ENCODE data around the gene ITGAE. TPM values are rescaled to one million over a fixed set of nuclear protein-coding genes. Genes with fewer than 3 reads are reported as not detected.
"Not testable (repeated sequence)": the region's sequence is repeated elsewhere in the genome, so short reads cannot be mapped to it uniquely, and the experiment has no call there.

Gene ITGAE
- total RNA-seq, 1 experiment from 2014 or later: 30.6 TPM

DNA sequence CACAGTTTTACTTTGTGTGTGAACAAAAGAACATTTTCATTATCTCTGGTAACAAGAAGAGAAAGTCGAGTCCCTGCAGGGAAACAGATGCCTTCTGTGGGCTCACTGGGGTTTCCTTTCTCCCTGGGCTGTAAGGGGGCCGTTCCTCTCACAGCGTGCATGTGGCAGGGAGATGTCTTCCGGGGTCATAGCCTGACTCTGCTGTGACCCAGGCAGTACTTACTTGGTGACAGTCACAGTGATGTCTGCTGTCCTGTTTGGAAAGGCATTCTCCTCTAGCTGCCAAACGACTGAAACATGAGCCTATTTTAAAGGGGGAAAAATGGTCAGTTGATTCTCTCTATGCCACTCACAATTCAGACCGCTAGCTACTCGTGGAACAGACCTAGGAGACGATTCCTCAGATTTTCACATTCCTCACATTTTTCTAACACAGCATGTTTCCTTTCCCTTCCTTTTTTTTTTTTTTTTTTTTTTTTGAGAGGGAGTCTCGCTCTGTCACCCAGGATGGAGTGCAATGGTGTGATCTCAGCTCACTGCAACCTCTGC lies 70.0 kb downstream of the ITGAE start:
- Histone ChIP-seq H3K4me3 (no peak overlapping the region), H3K4me1 (replicated peaks) (peaks cover 34% of the 10 kb centered on the region), H3K27me3 (replicated peaks) (no peaks in the 10 kb centered on the region), H3K36me3 (peaks cover 19% of the 10 kb centered on the region), H3K9me3 (replicated peaks) (no peaks in the 10 kb centered on the region), H3K27ac (peak overlapping the region; percentile 62)
- DNase-seq (ENCODE audit: low read depth in 1 of 2, low spot score in 2 of 2): peak in 1 of 2 experiments; percentile 59

DNA sequence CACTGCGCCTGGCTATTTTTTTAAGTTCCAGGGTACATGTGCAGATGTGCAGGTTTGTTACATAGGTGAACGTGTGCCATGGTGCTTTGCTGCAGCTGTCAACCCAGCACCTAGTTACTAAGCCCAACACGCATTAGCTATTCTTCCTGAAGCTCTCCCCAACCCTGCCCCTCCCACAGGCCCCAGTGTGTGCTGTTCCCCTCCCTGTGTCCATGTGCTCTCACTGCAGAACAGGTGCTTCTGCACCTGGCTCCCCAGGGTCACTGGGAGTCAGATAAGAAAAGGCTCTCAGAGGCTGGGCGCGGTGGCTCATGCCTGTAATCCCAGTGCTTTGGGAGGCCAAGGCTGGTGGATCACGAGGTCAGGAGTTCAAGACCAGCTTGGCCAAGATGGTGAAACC lies 71.1 kb downstream of the ITGAE start:
- H3K27me3 ChIP-seq (replicated peaks): no peaks in the 10 kb centered on the region
- H3K9me3 ChIP-seq (replicated peaks): no peaks in the 10 kb centered on the region
- H3K4me1 ChIP-seq (replicated peaks): peaks cover 40% of the 10 kb centered on the region
- H3K4me3 ChIP-seq: no peak overlapping the region
- no peak for DNase-seq (ENCODE audit: low read depth in 1 of 2, low spot score in 2 of 2)
- H3K36me3 ChIP-seq: peaks cover 30% of the 10 kb centered on the region
- no peak overlapping the region for H3K27ac ChIP-seq

DNA sequence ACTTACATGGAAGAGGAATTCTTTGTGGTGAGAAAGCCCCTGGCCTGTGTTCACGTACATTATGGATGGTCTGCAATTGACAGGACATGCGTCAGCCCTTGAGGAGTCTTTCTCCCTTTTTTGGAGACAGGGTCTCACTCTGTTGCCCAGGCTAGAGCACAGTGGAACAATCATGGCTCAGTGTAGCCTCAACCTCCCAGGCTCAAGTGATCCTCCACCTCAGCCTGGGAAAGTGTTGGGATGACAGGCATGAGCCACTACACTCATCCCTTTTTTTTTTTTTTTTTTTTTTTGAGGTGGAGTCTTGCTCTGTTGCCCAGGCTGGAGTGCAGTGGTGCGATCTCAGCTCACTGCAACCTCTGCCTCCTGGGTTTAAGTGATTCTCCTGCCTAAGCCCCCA lies 72.9 kb downstream of the ITGAE start:
- H3K27ac ChIP-seq; H3K27me3 ChIP-seq (replicated peaks); H3K4me3 ChIP-seq; DNase-seq (ENCODE audit: low read depth in 1 of 2, low spot score in 2 of 2); H3K9me3 ChIP-seq (replicated peaks): not testable (repeated sequence)
- peaks cover 40% of the 10 kb centered on the region for H3K4me1 ChIP-seq (replicated peaks)
- H3K36me3 ChIP-seq: peaks cover 46% of the 10 kb centered on the region

DNA sequence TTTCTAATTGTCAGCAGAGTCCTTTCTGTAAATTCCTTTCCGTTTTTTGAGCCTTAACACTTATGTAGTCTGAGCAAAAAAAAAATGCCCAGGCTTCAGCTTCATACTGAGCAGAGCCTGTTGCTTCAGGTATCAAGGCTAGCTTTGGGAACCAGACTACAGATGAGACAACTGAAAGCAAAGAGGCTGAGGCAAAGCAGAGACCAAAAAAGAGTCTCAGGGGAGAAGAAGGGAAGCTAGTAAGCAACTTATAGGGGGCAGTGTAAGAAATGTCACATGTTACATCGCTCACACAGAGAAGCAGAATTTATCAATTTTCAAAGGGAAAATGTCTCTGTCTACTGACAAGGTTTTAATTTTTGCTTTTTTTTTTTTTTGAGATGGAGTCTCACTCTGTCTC lies 73.9 kb downstream of the ITGAE start:
- H3K27me3 ChIP-seq (replicated peaks): no peaks in the 10 kb centered on the region

DNA sequence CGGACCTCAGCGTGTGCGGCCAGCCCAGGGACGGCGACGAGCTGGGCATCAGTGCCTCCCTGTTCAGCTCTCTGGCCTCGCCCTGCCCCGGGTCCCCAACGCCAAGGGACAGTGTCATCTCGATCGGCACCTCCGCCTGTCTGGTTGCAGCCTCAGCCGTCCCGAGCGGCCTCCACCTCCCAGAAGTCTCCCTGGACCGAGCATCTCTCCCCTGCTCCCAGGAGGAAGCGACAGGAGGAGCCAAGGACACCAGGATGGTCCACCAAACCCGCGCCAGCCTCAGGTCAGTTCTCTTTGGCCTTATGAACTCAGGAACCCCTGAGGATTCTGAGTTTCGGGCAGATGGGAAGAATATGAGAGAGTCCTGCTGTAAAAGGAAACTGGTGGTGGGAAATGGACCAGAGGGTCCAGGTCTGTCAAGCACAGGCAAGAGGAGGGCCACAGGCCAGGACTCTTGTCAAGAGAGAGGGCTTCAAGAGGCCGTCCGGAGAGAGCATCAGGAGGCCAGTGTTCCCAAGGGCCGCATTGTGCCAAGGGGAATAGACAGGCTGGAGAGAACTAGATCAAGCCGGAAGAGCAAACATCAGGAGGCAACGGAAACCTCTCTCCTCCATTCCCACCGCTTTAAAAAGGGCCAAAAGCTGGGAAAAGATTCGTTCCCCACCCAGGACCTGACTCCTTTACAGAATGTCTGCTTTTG lies 76.5 kb downstream of the ITGAE start:
- Histone ChIP-seq H3K9me3 (replicated peaks) (no peaks in the 10 kb centered on the region), H3K27me3 (replicated peaks) (no peaks in the 10 kb centered on the region), H3K4me3 (peak overlapping the region; percentile 99), H3K36me3 (peaks cover 72% of the 10 kb centered on the region), H3K27ac (peak overlapping the region; percentile 81), H3K4me1 (replicated peaks) (peaks cover 32% of the 10 kb centered on the region)
- DNase-seq (ENCODE audit: low read depth in 1 of 2, low spot score in 2 of 2): peak; percentile 15 to 51

More for the DNA sequence above, 73.9 kb downstream of the ITGAE start:
- Histone ChIP-seq H3K9me3 (replicated peaks) (no peaks in the 10 kb centered on the region), H3K4me1 (replicated peaks) (peaks cover 38% of the 10 kb centered on the region), H3K27ac (no peak overlapping the region), H3K36me3 (peaks cover 49% of the 10 kb centered on the region), H3K4me3 (no peak overlapping the region)
- DNase-seq (ENCODE audit: low read depth in 1 of 2, low spot score in 2 of 2): no peak

DNA sequence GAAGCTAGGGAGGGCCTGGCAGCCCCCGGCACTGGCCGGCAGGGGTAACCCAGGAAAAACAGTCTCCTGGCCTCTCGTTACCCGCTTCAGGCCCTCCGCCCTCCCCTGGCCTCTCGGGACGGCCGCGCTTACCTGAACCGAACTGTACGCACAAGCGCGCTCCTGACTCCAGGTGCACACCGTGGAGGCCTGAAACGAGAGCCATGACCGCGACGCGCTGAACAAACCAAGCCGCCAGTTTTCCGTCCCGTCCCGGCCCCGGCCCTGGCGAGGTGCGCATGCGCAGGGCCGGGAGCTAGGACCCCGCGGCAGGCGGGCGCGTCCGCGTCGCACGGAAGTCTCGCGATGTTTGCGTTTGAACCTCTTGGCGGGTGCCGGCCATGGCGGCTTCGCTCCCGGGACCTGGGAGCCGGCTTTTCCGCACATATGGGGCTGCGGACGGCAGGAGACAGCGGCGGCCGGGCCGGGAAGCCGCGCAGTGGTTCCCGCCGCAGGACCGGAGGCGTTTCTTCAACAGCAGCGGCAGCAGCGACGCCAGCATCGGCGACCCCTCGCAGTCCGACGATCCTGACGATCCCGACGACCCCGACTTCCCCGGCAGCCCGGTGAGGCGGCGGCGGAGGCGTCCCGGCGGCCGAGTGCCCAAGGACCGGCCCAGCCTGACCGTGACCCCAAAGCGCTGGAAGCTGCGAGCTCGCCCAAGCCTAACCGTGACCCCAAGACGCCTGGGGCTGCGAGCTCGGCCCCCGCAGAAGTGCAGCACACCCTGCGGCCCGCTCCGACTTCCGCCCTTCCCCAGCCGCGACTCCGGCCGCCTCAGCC lies 77.2 kb downstream of the ITGAE start, which contains the start of gene HASPIN:
HASPIN (plus strand) TSS at position 348 of the 822 bp plus-strand sequence; CDS start at position 381, 33 bp downstream.
- Histone ChIP-seq H3K4me3 (peak within 1 kb of the TSS; percentile 99), H3K4me1 (replicated peaks) (peaks cover 32% of the 10 kb centered on the region), H3K36me3 (peaks cover 76% of the 10 kb centered on the region), H3K27me3 (replicated peaks) (no peaks in the 10 kb centered on the region), H3K9me3 (replicated peaks) (no peaks in the 10 kb centered on the region), H3K27ac (peak within 1 kb of the TSS; percentile 81)
- peak; percentile 88 to 91 for DNase-seq (ENCODE audit: low read depth in 1 of 2, low spot score in 2 of 2)

DNA sequence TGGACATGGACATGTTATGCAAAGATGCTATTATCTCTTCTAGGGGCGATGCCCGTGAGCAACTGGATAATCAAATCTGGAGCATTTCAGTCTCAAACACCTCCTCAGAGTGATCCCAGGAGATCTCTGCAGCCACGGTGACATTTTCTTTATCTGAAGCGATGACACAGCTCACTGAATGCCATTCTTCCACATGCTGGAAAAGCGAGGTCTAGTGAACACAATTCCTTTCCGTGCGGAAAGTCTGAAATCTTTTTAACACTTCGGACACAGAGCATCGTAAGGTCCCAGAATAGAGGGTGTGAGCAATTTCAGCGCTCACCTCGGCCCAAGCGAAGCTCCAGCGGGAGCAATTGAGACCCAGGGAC lies 77.8 kb downstream of the ITGAE start:
- DNase-seq (ENCODE audit: low read depth in 1 of 2, low spot score in 2 of 2): peak in 1 of 2 experiments; percentile 10
- Histone ChIP-seq H3K9me3 (replicated peaks) (no peaks in the 10 kb centered on the region), H3K36me3 (peaks cover 81% of the 10 kb centered on the region), H3K4me1 (replicated peaks) (peaks cover 32% of the 10 kb centered on the region), H3K27me3 (replicated peaks) (no peaks in the 10 kb centered on the region), H3K4me3 (peak overlapping the region; percentile 99), H3K27ac (peak overlapping the region; percentile 81)

DNA sequence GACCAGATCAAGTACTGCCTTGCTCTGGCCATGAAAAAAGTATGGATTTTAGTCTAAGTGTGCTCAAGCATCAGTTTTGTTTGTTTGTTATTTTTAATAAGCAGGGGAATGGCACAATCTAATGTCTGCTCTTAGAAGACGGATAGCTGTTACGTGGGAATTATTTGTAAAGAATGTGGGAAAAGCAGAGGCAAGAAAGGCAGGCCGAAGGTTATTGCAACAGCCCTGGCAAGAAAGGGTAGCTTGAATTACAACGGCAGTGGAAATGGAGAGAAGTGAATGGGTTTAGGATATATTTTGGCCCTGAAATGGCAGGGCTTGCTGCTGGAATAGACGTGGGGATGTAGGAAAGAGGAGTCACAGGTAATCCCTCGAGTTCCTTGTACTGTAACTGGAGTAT lies 78.3 kb downstream of the ITGAE start:
- no peaks in the 10 kb centered on the region for H3K27me3 ChIP-seq (replicated peaks)
- peak overlapping the region; percentile 99 for H3K4me3 ChIP-seq
- peaks cover 32% of the 10 kb centered on the region for H3K4me1 ChIP-seq (replicated peaks)
- H3K36me3 ChIP-seq: peaks cover 81% of the 10 kb centered on the region
- no peaks in the 10 kb centered on the region for H3K9me3 ChIP-seq (replicated peaks)
- no peak for DNase-seq (ENCODE audit: low read depth in 1 of 2, low spot score in 2 of 2)
- no peak overlapping the region for H3K27ac ChIP-seq

DNA sequence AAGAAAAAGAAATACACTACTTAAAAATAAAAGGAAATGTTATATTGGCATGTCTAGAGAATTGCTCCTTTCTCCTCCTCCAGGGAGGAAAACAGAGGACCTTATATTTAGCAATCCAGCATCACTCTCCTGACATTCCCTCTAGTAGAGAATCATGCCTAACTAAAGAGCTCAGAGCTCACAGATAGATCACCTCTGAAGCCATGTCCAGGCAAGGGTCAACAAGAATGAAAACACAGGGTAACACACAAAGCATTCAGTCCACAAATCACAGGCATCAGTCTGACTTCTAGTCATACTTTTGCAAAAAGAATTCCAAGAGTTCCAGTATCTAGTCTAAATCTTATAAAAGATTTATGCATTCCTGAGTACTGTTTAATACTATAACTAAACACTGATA lies 81.7 kb downstream of the ITGAE start:
- DNase-seq (ENCODE audit: low read depth in 1 of 2, low spot score in 2 of 2): no peak
- Histone ChIP-seq H3K27me3 (replicated peaks) (no peaks in the 10 kb centered on the region), H3K36me3 (peaks cover 83% of the 10 kb centered on the region), H3K9me3 (replicated peaks) (no peaks in the 10 kb centered on the region), H3K27ac (no peak overlapping the region), H3K4me3 (no peak overlapping the region), H3K4me1 (replicated peaks) (peaks cover 21% of the 10 kb centered on the region)

DNA sequence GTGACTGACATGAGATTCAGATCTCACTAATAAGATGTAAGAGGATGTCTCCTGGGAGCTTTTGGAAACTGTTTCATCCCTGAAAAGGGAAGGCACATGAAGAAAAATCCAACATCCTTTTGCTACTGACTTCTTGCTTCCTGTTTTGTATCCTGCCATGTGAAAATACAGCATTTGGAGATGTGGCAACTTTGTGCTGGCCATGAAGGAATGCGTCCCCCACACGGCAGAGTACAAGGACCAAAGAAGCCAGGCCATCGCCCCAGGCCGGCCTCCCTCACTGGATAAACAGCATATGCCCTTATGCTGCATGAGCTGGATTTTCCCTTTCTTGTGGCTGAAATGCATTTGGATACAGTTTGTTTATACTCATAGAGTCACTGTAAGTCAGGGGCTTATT lies 82.8 kb downstream of the ITGAE start:
- Histone ChIP-seq H3K36me3 (peaks cover 77% of the 10 kb centered on the region), H3K4me3 (no peak overlapping the region), H3K27me3 (replicated peaks) (no peaks in the 10 kb centered on the region), H3K27ac (no peak overlapping the region), H3K9me3 (replicated peaks) (no peaks in the 10 kb centered on the region), H3K4me1 (replicated peaks) (peaks cover 19% of the 10 kb centered on the region)
- no peak for DNase-seq (ENCODE audit: low read depth in 1 of 2, low spot score in 2 of 2)

DNA sequence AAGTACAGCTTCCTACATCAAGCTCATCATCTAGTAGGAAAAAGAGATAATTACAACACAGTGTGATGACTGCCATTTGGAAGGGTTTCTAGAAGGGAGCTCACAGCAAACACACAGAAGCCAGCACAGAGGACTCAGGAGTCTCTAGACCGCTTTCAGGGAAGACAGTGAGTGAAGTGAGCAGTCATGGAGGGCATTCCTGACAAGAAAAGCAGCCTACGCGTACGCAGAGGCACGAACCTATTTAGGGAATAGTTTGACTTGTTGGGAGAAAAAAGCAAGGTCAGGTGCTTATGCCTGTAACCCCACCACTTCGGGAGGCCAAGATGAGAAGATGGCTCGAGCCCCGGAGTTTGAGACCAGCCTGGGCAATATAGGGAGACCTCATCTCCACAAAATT lies 85.7 kb downstream of the ITGAE start:
- Histone ChIP-seq H3K4me1 (replicated peaks) (peaks cover 16% of the 10 kb centered on the region), H3K36me3 (peaks cover 63% of the 10 kb centered on the region), H3K27ac (no peak overlapping the region), H3K4me3 (no peak overlapping the region), H3K27me3 (replicated peaks) (no peaks in the 10 kb centered on the region), H3K9me3 (replicated peaks) (no peaks in the 10 kb centered on the region)
- no peak for DNase-seq (ENCODE audit: low read depth in 1 of 2, low spot score in 2 of 2)

DNA sequence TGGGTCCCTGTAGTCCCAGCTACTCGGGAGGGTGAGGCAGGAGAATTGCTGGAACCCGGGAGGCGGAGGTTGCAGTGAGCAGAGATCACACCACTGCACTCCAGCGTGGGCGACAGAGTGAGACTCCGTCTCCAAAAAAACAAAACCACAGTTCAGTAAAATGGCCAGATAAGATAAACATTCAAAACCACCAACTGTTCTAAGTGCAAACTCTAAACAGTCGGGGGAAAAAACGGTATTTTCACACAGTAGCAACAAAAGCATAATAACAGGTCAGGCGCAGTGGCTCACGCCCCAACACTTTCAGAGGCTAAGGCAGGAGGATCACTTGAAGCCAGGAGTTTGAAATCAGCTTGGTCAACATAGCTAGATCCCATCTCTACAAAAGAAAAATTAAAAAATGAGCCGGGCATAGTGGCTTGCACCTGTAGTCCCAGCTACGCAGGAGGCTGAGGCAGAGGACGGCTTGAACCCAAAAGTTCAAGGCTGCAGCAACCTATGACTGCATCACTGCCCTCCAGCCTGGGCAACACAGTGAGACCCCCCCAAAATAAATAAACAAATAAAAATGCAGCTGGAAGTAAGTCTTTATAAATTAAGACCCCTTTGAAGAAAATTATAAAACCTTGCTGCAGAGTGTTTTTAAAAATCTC lies 88.1 kb downstream of the ITGAE start:
- no peaks in the 10 kb centered on the region for H3K27me3 ChIP-seq (replicated peaks)
- peak in 1 of 2 experiments; percentile 40 for DNase-seq (ENCODE audit: low read depth in 1 of 2, low spot score in 2 of 2)
- no peaks in the 10 kb centered on the region for H3K9me3 ChIP-seq (replicated peaks)

DNA sequence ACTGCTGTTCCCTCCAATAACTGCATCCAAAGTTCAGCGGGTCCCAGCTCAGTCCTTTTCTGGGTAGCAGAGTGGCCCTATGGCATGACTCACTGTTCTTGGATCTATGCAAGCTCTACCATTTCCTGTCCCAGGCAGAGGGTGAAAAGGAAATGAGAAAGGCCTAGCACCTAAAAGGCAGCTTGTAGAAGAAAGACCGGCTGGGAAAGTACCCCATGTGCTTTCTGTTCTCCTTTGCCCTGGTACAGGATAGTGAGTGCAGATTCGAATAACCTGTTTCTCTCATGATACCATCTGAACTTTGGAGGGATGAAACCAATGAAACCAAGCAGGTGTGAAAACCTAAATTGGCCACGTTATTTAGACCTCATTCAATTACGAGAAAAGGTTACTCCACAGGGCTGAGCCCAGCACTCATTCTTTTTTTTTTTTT lies 90.0 kb downstream of the ITGAE start:
- no peaks in the 10 kb centered on the region for H3K27me3 ChIP-seq (replicated peaks)
- peaks cover 9% of the 10 kb centered on the region for H3K4me1 ChIP-seq (replicated peaks)
- no peak overlapping the region for H3K27ac ChIP-seq
- H3K36me3 ChIP-seq: peaks cover 25% of the 10 kb centered on the region
- no peaks in the 10 kb centered on the region for H3K9me3 ChIP-seq (replicated peaks)
- no peak overlapping the region for H3K4me3 ChIP-seq
- no peak for DNase-seq (ENCODE audit: low read depth in 1 of 2, low spot score in 2 of 2)

More for the DNA sequence above, 88.1 kb downstream of the ITGAE start:
- no peak overlapping the region for H3K27ac ChIP-seq
- peaks cover 44% of the 10 kb centered on the region for H3K36me3 ChIP-seq
- H3K4me1 ChIP-seq (replicated peaks): peaks cover 9% of the 10 kb centered on the region
- H3K4me3 ChIP-seq: no peak overlapping the region
